SK-N-MC (cell line): ENCODE results near the gene NPSR1.

ENCODE experiments used
- EZH2 ChIP-seq: fragments of 200-600 bp; sonication (generic); IDR thresholded peaks from one replicate; pipeline ENCODE4 v1.6.1; 2017; ENCODE audit warnings: antibody characterized with exemption
- POLR2AphosphoS5 ChIP-seq: IDR thresholded peaks from 2 replicates; pipeline ENCODE4 v1.6.1; 2012; ENCODE audit warnings: mild to moderate bottlenecking, low read depth, low read length, borderline replicate concordance

- TF ChIP-seq EZH2 = no peak
- no peak for TF ChIP-seq POLR2AphosphoS5
These were observed 94.0 kb downstream of the NPSR1 start for GRCh38 chr7:34751725-34752643.
